H1 (cell line): ENCODE measurements around the gene USH2A. TPM values are rescaled to one million over a fixed set of nuclear protein-coding genes. Genes with fewer than 3 reads are reported as not detected.

ENCODE experiments used
- MAFK ChIP-seq: IDR thresholded peaks from 2 replicates; pipeline ENCODE4 v1.6.1; 2012; ENCODE audit warnings: low read depth, mild to moderate bottlenecking, improper control_type of control experiment, low read length
- USF2 ChIP-seq: IDR thresholded peaks from 2 replicates; pipeline ENCODE4 v1.6.1; 2011; ENCODE audit warnings: low read length, improper control_type of control experiment
- polyA plus RNA-seq, 7 experiments: library from polyadenylated mRNA; depleted of rRNA in 3 of 7; stranded (reverse) in 5 of 7; unstranded in 2 of 7; fragments of >200 nt in 5 of 7; fragments of 200-250 nt in 2 of 7; gene quantifications; 1 replicate in 5 of 7; 2 replicates in 1 of 7; 4 replicates in 1 of 7; pipeline versions ENCODE4 v1.2.1 to v1.2.3, GENCODE V29; 2011 to 2013; ENCODE audit warnings: missing spikeins in 2 of 7, mixed read lengths in 2 of 7
- total RNA-seq: library from RNA; stranded (reverse); fragmentation: NEBNext Ultra II Directional; extraction: Animal tissue kit (Norgen Biotek cat#: 25700); gene quantifications from 2 replicates; pipeline ENCODE4 v1.2.1, GENCODE V29; 2021

Gene USH2A
- total and polyA plus RNA-seq, 2 of the 8 experiments (the other 6 are each of a cell fraction or from before 2014, with no cell fraction given) = 0.02 to 0.17 TPM

- TF ChIP-seq USF2 (no peak), MAFK (no peak)
Observed at GRCh38 chr1:215710899-215711225, 712.4 kb downstream of the USH2A start (continued).
